ENCODE data around the gene DENND4A.
"Not testable (repeated sequence)": the region's sequence is repeated elsewhere in the genome, so short reads cannot be mapped to it uniquely, and the experiment has no call there.

DENND4A gene

DNA sequence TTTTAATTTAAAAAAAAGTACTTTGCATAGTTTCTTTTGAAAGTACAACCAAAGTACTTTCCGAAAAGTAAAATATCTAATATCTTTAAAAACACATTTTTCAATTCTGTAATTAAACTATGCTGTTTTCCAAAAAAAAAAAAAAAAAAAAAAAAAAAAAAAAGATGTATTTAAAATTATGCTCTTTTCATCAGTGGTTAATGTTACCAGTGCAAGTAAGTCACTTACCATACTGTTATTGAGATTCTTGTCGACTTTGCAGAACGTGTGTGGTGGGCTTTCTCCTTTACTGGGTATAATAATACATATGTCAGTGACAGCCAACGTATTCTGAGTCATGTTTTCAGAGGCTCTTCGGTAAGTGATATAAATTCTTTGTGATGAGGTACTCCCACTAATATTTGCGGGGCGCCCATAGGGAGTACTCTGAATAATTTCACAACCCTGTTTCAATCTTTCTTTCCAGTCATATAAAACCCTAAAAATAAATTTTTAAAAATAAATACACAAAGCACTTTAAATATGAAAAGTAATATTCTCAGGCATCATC is 39.9 kb downstream of the DENND4A start:
- DNase-seq = no peak

GRCh38 chr15:65751431-65751830 is 40.7 kb downstream of the DENND4A start:
- DNase-seq = no peak

GRCh38 chr15:65747265-65747664 is 44.8 kb downstream of the DENND4A start:
- no peak for DNase-seq

DNA sequence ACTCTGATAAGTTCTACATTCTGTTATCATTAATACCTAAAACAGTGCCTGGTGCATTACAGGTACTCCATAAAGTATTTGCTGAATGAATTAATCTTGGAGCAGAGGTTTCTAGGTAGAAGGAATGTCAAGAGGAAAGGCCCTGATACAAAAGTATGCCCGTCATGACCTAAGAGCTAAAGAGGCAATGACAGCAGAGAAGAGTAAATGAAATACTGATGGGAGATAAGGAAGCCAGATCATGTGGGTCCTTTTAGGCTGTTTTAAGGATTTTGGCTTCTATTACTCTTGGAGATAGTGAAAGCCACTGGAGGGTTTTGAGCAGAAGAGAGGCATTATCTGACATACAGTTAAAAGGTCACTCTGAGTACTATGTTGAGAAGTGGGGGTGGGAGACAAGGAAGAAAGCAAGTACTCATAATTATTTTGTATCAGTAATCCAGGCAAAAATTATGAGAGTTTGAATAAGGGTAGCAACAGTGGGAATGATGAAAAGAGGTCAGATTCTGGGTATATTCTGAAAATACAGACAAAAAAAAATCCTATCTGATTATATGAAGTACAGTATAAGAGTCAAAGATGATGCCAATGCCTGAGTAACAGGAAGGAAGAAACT is 48.3 kb downstream of the DENND4A start:
- no peak for DNase-seq

GRCh38 chr15:65740148-65740547 is 51.9 kb downstream of the DENND4A start:
- DNase-seq = no peak

DNA sequence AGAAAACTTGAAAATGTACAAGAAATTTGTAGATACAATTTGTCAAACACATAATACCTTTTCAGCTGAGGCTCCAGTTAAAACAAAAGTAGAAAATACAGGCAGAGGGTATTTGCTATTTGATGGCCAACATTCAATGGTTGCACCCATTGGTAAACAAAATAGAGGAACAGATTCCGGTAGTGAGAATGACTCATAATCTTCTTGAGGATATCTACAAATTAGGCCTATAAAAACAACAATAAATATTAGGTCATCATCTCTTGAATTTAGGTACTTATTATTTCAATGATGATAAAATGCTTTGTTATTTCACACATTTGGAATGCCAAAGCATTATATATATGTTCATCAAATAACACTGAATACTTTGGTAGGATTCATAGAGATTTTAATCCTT is 53.4 kb downstream of the DENND4A start:
- DNase-seq = no peak

GRCh38 chr15:65733599-65733998 is 58.5 kb downstream of the DENND4A start:
- DNase-seq = not testable (repeated sequence)

DNA sequence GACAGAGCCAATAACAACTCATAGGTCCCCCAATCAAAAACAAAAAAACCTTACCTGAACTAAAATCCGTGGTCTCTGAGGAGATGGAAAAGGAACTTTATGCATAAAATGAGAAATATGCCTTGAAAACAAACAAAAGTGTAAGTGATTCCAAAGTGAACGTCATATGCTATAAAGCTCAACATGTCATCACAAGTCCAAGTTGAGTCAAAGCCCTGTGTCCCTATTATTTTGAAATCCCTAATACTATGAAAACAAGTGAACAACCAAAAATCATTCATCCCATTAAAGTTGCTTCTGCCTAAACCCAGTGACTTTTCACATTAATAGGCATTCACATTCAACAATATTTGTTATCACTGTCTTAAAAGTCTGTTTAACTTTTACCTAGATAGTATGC is 59.4 kb downstream of the DENND4A start:
- no peak for DNase-seq

GRCh38 chr15:65731926-65732325 is 60.2 kb downstream of the DENND4A start:
- DNase-seq = no peak

DNA sequence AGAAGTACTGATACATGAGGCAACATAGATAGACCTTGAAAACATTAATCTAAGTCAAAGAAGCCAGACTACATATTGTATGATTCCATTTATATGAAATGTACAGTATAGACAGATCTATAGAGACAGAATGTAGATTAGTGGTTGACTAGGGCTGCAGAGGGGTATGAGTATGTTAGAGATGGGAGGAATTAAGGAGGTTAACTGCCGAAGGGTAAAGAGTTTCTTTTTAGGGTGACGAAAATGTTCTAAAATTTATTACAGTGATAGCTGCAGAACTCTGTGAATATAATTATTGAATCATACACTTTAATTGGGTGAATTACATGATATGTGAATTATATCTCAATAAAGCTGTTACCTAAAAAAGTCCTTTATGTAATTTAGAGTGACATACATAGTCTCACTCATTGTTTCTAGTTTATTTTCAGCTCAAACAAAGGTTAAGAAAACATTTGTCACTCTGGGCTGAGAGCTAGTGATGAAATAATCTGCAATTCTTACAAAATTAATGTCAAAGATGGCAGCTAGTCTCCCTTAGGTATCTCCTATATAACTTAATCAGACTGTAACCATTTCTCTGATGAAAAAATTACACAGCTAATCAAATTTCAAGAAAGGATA is 61.4 kb downstream of the DENND4A start:
- DNase-seq = no peak

GRCh38 chr15:65724464-65725215 is 67.5 kb downstream of the DENND4A start:
- DNase-seq = no peak

DNA sequence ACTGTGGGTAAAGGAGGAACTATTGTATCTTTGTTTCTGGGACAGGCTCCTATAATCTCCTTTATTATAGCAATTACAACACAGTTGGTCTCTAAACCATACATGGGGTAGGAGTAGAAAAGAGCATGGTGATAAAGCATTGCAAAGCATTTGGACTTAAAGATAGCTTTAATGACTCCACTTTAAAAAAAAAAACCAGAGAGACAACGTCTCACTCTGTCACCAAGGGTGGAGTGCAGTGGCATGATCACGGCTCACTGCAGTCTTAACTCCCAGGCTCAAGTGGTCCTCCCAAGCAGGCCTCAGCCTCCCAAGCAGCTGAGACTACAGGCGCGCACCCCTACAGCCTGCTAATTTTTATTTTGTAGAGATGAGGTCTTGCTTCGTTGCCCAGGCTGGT is 68.2 kb downstream of the DENND4A start:
- no peak for DNase-seq

DNA sequence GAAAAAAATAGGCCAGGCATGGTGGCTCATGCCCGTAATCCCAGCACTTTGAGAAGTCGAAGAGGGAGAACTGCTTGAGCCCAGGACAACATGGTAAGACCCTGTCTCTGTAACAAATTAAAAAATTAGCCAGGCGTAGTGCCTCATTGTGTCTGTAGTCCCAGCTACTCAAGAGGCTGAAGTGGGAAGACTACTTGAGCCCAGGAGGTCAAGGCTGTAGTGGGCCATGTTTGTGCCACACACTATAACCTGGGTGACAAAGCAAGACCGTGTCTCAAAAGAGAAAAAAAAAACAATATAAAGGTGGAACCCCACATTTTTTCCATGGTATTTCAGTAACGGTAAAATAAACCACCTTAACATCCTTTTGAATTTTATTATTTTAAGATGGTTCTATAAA is 69.9 kb downstream of the DENND4A start:
- no peak for DNase-seq

DNA sequence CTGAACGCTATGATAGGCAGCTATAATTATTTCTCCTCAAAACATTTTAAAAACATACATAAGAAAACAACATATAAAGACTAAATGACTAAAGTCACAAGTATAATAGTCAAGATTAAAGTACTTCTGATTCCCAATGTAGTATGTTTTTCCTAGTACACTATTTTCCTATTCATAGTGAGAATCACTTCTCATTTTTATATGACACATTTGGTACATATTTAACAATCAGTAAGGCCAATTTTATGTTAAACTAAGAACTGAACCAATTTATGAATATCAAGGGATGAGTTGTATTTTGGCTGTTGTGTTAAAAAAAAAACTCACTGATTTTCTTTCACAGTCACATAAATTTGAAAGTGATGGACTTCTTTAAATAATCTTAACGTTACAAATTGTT is 79.7 kb downstream of the DENND4A start:
- no peak for DNase-seq

GRCh38 chr15:65695081-65695480 is 97.0 kb downstream of the DENND4A start:
- no peak for DNase-seq

DNA sequence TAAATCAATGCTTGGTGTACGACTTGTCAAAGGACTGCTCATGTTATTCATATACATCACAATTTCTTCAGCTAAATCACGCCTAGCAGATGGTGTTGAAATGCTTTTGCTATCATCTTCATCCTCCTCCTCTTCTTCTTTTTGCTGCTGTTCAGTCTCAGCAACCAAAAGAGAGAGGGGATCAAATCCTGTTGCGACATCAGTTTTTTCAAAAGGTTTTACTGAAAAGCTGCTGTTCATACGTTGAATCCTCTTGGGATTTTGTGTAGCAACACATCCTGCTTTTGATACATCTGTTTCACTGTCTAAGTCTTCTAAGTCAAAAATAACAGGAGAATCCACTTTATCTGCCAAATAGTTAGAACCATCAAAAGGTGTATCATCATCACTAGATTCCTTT is 101.3 kb downstream of the DENND4A start:
- DNase-seq = no peak

GRCh38 chr15:65690173-65690572 is 101.9 kb downstream of the DENND4A start:
- DNase-seq = no peak

GRCh38 chr15:65688462-65688861 is 103.6 kb downstream of the DENND4A start:
- DNase-seq = no peak

- no peak for DNase-seq
Observed at GRCh38 chr15:65682404-65682911, 109.6 kb downstream of the DENND4A start.

GRCh38 chr15:65680544-65680943 is 111.5 kb downstream of the DENND4A start:
- no peak for DNase-seq

DNA sequence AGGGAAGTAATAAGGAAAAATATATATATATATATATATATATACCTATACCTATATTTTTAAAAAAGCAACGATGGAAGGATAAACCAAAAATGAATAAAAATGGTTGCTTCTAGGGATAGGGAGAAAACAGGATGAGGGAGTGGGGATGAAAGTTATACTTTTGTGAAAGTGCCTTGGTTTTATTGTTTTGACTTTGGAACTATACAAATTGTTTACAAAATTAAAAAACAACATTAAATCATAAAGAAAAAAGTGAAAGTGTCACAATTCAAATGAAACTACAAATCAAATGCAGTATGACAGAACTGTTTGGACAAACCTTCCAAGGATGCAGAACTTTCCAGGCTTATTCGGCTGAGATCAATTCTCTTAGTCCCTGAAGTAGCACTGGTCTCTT is 116.0 kb downstream of the DENND4A start:
- DNase-seq = no peak

- DNase-seq = no peak
Observed at GRCh38 chr15:65675551-65675950, 116.5 kb downstream of the DENND4A start.

- no peak for DNase-seq
Observed at GRCh38 chr15:65666257-65666656, 125.8 kb downstream of the DENND4A start.

DNA sequence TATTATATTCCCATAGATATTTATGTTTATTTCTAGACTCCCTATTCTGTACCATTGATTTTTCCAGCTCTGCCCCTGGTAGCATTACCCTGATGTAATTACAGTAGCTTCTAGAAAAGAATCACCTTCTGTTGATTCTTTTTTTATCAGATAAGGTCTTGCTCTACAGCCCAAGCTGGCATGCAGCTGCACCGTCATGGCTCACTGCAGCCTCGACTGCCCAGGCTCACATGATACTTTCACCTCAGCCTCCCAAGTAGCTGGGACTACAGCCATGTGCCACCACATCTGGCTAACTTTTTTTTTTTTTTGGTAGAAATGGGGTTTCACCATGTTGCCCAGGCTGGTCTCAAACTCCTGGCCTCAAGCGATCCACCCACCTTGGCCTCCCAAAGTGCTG is 128.6 kb downstream of the DENND4A start:
- DNase-seq = no peak
